Natural killer cell (primary cell): Measurements from ENCODE around the gene CSGALNACT2. TPM values are rescaled to one million over a fixed set of nuclear protein-coding genes. Genes with fewer than 3 reads are reported as not detected.

Source experiments
- ATAC-seq, 3 donors: fragments of 150-1000 bp in 2 of 3; fragments of 200-7000 bp in 1 of 3; cut with Tn5 transposase; 1 replicate in 1 of 3; 2 replicates in 2 of 3; pipeline ENCODE4 v1.10.0; 2021; ENCODE audit warnings: mild to moderate bottlenecking in 2 of 3, moderate library complexity in 2 of 3
- DNase-seq, 2 donors: peaks; one replicate each; pipeline versions ENCODE4 v3.0.0 to v3.0.0-alpha.2; 2013 to 2021; ENCODE audit warnings: mixed read lengths in 1 of 2
- H3K27ac ChIP-seq: one replicate; pipeline ENCODE4 v1.5.1; 2013; ENCODE audit warnings: mild to moderate bottlenecking, low read length
- H3K27me3 ChIP-seq: one replicate; pipeline ENCODE4 v1.6.1; 2013; ENCODE audit warnings: low read length; ENCODE audit not compliant: control insufficient read depth, insufficient read depth
- H3K36me3 ChIP-seq: one replicate; pipeline ENCODE4 v1.6.1; 2013; ENCODE audit warnings: low read length; ENCODE audit not compliant: control insufficient read depth, insufficient read depth
- H3K4me1 ChIP-seq: one replicate; pipeline ENCODE4 v1.6.1; 2013; ENCODE audit warnings: low read length; ENCODE audit not compliant: control insufficient read depth, insufficient read depth
- H3K4me3 ChIP-seq: one replicate; pipeline ENCODE4 v1.5.1; 2013; ENCODE audit warnings: low read length
- H3K9me3 ChIP-seq: one replicate; pipeline ENCODE4 v1.6.1; 2013; ENCODE audit warnings: low read length; ENCODE audit not compliant: control insufficient read depth, insufficient read depth
- H3K27ac Mint-ChIP-seq, 2 donors: one replicate each; pipeline ENCODE4 v1.8.0; 2022; ENCODE audit warnings: mild to moderate bottlenecking in 2 of 2, mixed read lengths in 2 of 2, moderate library complexity in 1 of 2
- H3K27me3 Mint-ChIP-seq, 2 donors: one replicate each; pipeline ENCODE4 v1.8.0; 2022; ENCODE audit warnings: low read depth in 2 of 2, mixed read lengths in 2 of 2
- H3K36me3 Mint-ChIP-seq: one replicate; pipeline ENCODE4 v1.8.0; 2022; ENCODE audit warnings: mixed read lengths
- H3K4me1 Mint-ChIP-seq, 2 donors: one replicate each; pipeline ENCODE4 v1.8.0; 2022; ENCODE audit warnings: mixed read lengths in 2 of 2
- H3K4me3 Mint-ChIP-seq: one replicate; pipeline ENCODE4 v1.8.0; 2022; ENCODE audit warnings: mild to moderate bottlenecking, moderate library complexity, mixed read lengths
- H3K9me3 Mint-ChIP-seq, 2 donors: one replicate each; pipeline ENCODE4 v1.8.0; 2022; ENCODE audit warnings: mixed read lengths in 2 of 2
- WGBS: methylation state at CpG from one replicate; pipeline ENCODE4 v1.1.7; 2013; ENCODE audit warnings: missing lambda C conversion rate; ENCODE audit not compliant: insufficient coverage; 5-methylcytosine and 5-hydroxymethylcytosine counted together
- intact Hi-C: fragments of 100-400 bp; cut with micrococcal nuclease; formaldehyde crosslinking; loops from one replicate; pipeline ENCODE4 v1.14.2; 2022
- total RNA-seq, 4 donors: library from RNA; stranded (reverse); fragments of 120-200 nt in 1 of 4; gene quantifications; one replicate each; pipeline versions ENCODE4 v1.2.3 to v1.2.4, GENCODE V29; 2013 to 2022
- TF ChIP-seq, protein P1 (sequence below): fragments of 200-600 bp; IDR thresholded peaks from one replicate; pipeline ENCODE4 v1.8.0; 2022; ENCODE audit warnings: antibody characterized with exemption

CSGALNACT2 gene
- total RNA-seq, 3 donors from 2014 or later (not counting 1 experiment from before 2014, with no cell fraction given): 49.9 to 57.4 (median 52.8) TPM

DNA sequence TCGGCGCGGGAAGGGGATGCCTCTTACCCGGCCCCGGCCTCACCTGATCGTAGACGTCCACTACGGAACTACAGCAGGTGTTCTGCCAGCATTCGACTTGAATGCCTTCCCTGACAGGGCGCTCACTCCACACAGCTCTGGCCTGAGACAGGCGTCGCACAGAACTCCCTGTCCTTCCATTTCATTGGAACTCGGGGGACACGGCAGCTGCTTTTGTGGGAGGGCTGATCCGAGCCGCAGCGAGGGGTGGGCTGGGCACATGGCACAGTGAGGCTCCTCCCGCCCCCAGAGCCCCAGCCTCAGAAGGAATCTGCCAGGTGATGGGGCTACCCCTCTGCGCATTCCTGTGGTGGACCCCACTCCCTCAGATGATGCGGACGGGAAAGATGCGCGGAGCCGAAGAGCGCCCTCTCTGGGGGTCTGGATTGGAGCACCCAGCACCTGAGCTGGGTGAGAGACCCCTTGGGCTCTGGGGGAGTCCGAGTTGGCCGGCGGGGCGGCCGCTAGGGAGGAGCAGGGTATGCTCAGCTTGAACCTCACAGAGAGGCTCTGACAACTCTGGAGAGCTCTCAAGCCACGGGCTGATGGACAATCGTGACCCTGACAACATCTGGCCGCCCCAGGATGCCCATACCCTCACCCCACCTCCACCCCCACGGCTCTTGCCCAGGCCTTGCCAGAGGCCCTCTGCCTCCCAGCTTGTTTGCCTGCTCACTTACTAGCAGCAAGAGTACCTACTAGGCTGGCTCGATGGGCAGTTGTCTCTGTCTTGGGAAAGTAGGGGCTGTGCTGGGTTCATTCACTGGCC lies 92.1 kb downstream of the CSGALNACT2 start:
- ATAC-seq: no peak
- peak in 1 of 2 donors; percentile 16 for DNase-seq
- H3K27me3 Mint-ChIP-seq: no peaks in the 10 kb centered on the region
- peaks cover 42 to 75% of the 10 kb centered on the region in 2 donors for H3K4me1 Mint-ChIP-seq
- TF ChIP-seq, protein P1, sequence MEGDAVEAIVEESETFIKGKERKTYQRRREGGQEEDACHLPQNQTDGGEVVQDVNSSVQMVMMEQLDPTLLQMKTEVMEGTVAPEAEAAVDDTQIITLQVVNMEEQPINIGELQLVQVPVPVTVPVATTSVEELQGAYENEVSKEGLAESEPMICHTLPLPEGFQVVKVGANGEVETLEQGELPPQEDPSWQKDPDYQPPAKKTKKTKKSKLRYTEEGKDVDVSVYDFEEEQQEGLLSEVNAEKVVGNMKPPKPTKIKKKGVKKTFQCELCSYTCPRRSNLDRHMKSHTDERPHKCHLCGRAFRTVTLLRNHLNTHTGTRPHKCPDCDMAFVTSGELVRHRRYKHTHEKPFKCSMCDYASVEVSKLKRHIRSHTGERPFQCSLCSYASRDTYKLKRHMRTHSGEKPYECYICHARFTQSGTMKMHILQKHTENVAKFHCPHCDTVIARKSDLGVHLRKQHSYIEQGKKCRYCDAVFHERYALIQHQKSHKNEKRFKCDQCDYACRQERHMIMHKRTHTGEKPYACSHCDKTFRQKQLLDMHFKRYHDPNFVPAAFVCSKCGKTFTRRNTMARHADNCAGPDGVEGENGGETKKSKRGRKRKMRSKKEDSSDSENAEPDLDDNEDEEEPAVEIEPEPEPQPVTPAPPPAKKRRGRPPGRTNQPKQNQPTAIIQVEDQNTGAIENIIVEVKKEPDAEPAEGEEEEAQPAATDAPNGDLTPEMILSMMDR: no peak
- H3K4me1 ChIP-seq: peaks cover 66% of the 10 kb centered on the region
- peak overlapping the region; percentile 83 to 88 for H3K27ac Mint-ChIP-seq
- H3K4me3 Mint-ChIP-seq: peak overlapping the region; percentile 81
- H3K36me3 ChIP-seq: no peaks in the 10 kb centered on the region
- peak overlapping the region; percentile 46 for H3K27ac ChIP-seq
- no peaks in the 10 kb centered on the region for H3K9me3 Mint-ChIP-seq
- peaks cover 3% of the 10 kb centered on the region for H3K27me3 ChIP-seq
- no peaks in the 10 kb centered on the region for H3K36me3 Mint-ChIP-seq
- 46% methylated on average over 35 of the region's 35 CpGs for WGBS
- no peaks in the 10 kb centered on the region for H3K9me3 ChIP-seq
- no peak overlapping the region for H3K4me3 ChIP-seq
- intact Hi-C loops: no loop called here

DNA sequence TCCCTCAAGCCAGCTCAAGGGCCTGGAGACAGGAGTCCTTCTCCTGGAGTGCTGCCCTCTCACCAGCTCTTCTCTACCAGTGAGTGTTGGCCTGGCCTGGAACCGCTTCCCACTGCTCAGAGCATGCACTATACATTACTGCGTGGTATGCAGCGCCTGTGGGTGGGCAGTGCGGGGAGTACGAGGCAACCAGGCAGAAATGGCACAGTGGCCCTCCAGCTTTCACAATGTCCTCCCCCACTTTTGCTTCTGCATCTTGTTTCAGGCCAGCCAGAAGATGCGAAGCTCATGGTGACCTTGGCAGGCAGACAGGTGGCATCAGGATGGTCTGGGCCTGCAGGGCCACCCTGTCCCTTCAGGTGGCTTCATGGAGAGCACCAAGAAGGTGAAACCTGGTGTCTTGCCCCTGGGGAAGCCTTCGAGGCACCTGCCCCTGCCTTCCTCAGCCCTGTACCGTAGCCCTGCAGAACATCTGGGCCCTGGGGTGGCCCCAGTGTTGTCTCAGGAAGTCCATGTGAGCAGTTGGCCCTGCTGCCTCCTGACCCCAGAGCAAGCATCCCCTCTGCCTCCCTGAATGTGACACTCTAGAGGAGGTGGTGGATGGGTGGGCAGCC lies 92.8 kb downstream of the CSGALNACT2 start:
- ATAC-seq: peak in 1 of 3 donors; percentile 25
- TF ChIP-seq, protein P1: no peak
- peak overlapping the region; percentile 46 for H3K27ac ChIP-seq
- Mint-ChIP-seq H3K27me3 (no peaks in the 10 kb centered on the region), H3K27ac (peak overlapping the region; percentile 83 to 88), H3K9me3 (no peaks in the 10 kb centered on the region), H3K4me1 (peaks cover 37 to 76% of the 10 kb centered on the region in 2 donors), H3K36me3 (no peaks in the 10 kb centered on the region), H3K4me3 (peak overlapping the region; percentile 81)
- peaks cover 3% of the 10 kb centered on the region for H3K27me3 ChIP-seq
- no peak for DNase-seq
- no peaks in the 10 kb centered on the region for H3K9me3 ChIP-seq
- H3K36me3 ChIP-seq: no peaks in the 10 kb centered on the region
- no peak overlapping the region for H3K4me3 ChIP-seq
- intact Hi-C loops: no loop called here
- WGBS: 70% methylated on average over 8 of the region's 8 CpGs
- peaks cover 59% of the 10 kb centered on the region for H3K4me1 ChIP-seq

GRCh38 chr10:43231523-43232078 lies 93.4 kb downstream of the CSGALNACT2 start:
- peak; percentile 52 to 74 (median 72) for ATAC-seq
- intact Hi-C loops: no loop called here
- H3K4me1 Mint-ChIP-seq: peaks cover 37 to 71% of the 10 kb centered on the region in 2 donors
- TF ChIP-seq, protein P1: no peak
- H3K9me3 Mint-ChIP-seq: no peaks in the 10 kb centered on the region
- no peaks in the 10 kb centered on the region for H3K36me3 Mint-ChIP-seq
- no peak overlapping the region for H3K4me3 ChIP-seq
- peak overlapping the region; percentile 46 for H3K27ac ChIP-seq
- no peaks in the 10 kb centered on the region for H3K36me3 ChIP-seq
- 2% methylated on average over 6 of the region's 6 CpGs for WGBS
- peak overlapping the region; percentile 83 to 88 for H3K27ac Mint-ChIP-seq
- peak; percentile 34 to 73 for DNase-seq
- H3K27me3 ChIP-seq: peaks cover 3% of the 10 kb centered on the region
- H3K4me1 ChIP-seq: peaks cover 53% of the 10 kb centered on the region
- no peaks in the 10 kb centered on the region for H3K9me3 ChIP-seq
- peak overlapping the region; percentile 81 for H3K4me3 Mint-ChIP-seq
- H3K27me3 Mint-ChIP-seq: no peaks in the 10 kb centered on the region
